NCI-H2029 (cell line): ENCODE results near the gene TMEM212.
A peak's percentile ranks its signal among the peaks of the same experiment; 100 is the strongest.

Source experiments
- DNase-seq: peaks from one replicate; lab custom pipeline; 2025; lab: John Stamatoyannopoulos, UW

TMEM212 gene

GRCh38 chr3:171842864-171843518, at the start of gene TMEM212:
Gene TMEM212 (plus strand): TSS chr3:171843349. CDS start chr3:171843384, 35 bp downstream.
- DNase-seq: no peak

GRCh38 chr3:171796625-171797264, 46.4 kb upstream of the TMEM212 start:
- DNase-seq: no peak

- DNase-seq: no peak
Measured at GRCh38 chr3:171797265-171797679, 45.9 kb upstream of the TMEM212 start.

GRCh38 chr3:171797873-171798272, 45.3 kb upstream of the TMEM212 start:
- no peak for DNase-seq

GRCh38 chr3:171799501-171799900, 43.6 kb upstream of the TMEM212 start:
- DNase-seq: no peak

GRCh38 chr3:171801738-171802589, 41.2 kb upstream of the TMEM212 start:
- DNase-seq: no peak

GRCh38 chr3:171802590-171802956, 40.6 kb upstream of the TMEM212 start:
- DNase-seq: no peak

- DNase-seq: no peak
Measured at GRCh38 chr3:171803044-171803443, 40.1 kb upstream of the TMEM212 start.

GRCh38 chr3:171804618-171805389, 38.3 kb upstream of the TMEM212 start:
- DNase-seq: no peak

- DNase-seq: no peak
Measured at GRCh38 chr3:171805687-171806086, 37.5 kb upstream of the TMEM212 start.

GRCh38 chr3:171806200-171807128, 36.7 kb upstream of the TMEM212 start:
- DNase-seq: no peak

GRCh38 chr3:171807129-171807675, 35.9 kb upstream of the TMEM212 start:
- DNase-seq: no peak

GRCh38 chr3:171807806-171808205, 35.3 kb upstream of the TMEM212 start:
- DNase-seq: no peak

- DNase-seq: no peak
Measured at GRCh38 chr3:171809611-171809860, 33.6 kb upstream of the TMEM212 start.

GRCh38 chr3:171809861-171810628, 33.1 kb upstream of the TMEM212 start, which contains the start of gene PLD1:
Gene PLD1 (minus strand): TSS chr3:171810483. CDS start chr3:171738051, 72,432 bp downstream.
- DNase-seq: peak; percentile 73

- DNase-seq: no peak
Measured at GRCh38 chr3:171810629-171811294, 32.4 kb upstream of the TMEM212 start.

- DNase-seq: no peak
Measured at GRCh38 chr3:171811295-171811912, 31.7 kb upstream of the TMEM212 start.

GRCh38 chr3:171811913-171812335, 31.2 kb upstream of the TMEM212 start:
- no peak for DNase-seq

- no peak for DNase-seq
Measured at GRCh38 chr3:171812811-171813210, 30.3 kb upstream of the TMEM212 start.
